Chondrocyte (in vitro differentiated cells): Measurements from ENCODE around the gene SOBP. TPM values are rescaled to one million over a fixed set of nuclear protein-coding genes. Genes with fewer than 3 reads are reported as not detected.
"Not testable (repeated sequence)": the region's sequence is repeated elsewhere in the genome, so short reads cannot be mapped to it uniquely, and the experiment has no call there.

ENCODE experiments used
- DNase-seq: peaks from one replicate; pipeline ENCODE4 v3.0.0; 2021; ENCODE audit warnings: mixed read lengths, low spot score
- H3K27ac Mint-ChIP-seq: one replicate; pipeline ENCODE4 v1.8.0; 2021; ENCODE audit warnings: mild to moderate bottlenecking, moderate library complexity, mixed read lengths; ENCODE audit not compliant: unreplicated experiment
- H3K27me3 Mint-ChIP-seq: 2 replicates; pipeline ENCODE4 v1.8.0; 2021; ENCODE audit warnings: low read depth, mixed read lengths
- H3K36me3 Mint-ChIP-seq: 2 replicates; pipeline ENCODE4 v1.8.0; 2021; ENCODE audit warnings: low read depth, mixed read lengths
- H3K4me1 Mint-ChIP-seq: 2 replicates; pipeline ENCODE4 v1.8.0; 2021; ENCODE audit warnings: low read depth, mild to moderate bottlenecking, mixed read lengths
- H3K4me3 Mint-ChIP-seq: one replicate; pipeline ENCODE4 v1.8.0; 2021; ENCODE audit warnings: mild to moderate bottlenecking, moderate library complexity, mixed read lengths; ENCODE audit not compliant: unreplicated experiment
- H3K9me3 Mint-ChIP-seq: 2 replicates; pipeline ENCODE4 v1.8.0; 2021; ENCODE audit warnings: low read depth, mixed read lengths
- total RNA-seq: library from RNA; stranded (reverse); gene quantifications from 3 replicates; pipeline ENCODE4 v1.2.1, GENCODE V29; 2021
- TF ChIP-seq, protein P1 (sequence below): fragments of 200-600 bp; sonication (generic); IDR thresholded peaks from 2 replicates; pipeline ENCODE4 v1.5.0; 2021; ENCODE audit warnings: antibody characterized with exemption, mild to moderate bottlenecking, moderate library complexity

Gene SOBP
- total RNA-seq, 1 donor from 2014 or later: 6.6 TPM

DNA sequence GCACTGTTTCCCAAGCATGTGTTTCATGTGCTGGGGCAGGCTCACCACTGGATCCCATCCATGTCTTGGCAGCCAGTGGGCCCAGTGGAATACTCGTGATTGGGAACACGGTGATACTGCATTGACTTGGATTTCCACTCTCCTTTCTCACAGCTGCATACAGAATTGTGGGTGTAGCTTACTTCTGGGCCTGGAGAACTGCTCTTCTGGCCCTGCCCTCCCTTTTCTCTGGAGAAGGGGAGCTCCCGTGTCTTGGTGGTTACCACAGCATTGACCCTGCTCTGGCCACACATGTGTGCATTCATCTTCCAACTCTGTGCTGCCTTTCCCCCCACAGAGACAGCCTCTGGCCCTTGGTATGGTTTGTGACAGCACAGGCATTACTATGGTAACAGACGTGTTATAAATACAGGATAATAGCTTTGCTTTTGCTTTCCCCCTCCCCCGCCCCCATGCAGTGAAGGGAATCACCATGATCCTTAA lies 21.6 kb downstream of the SOBP start:
- Mint-ChIP-seq H3K4me3 (no peak overlapping the region), H3K9me3 (peaks cover 9% of the 10 kb centered on the region), H3K4me1 (peaks cover 20% of the 10 kb centered on the region), H3K36me3 (peaks cover 10% of the 10 kb centered on the region), H3K27me3 (no peaks in the 10 kb centered on the region), H3K27ac (no peak overlapping the region)
- no peak for DNase-seq
- TF ChIP-seq, protein P1, sequence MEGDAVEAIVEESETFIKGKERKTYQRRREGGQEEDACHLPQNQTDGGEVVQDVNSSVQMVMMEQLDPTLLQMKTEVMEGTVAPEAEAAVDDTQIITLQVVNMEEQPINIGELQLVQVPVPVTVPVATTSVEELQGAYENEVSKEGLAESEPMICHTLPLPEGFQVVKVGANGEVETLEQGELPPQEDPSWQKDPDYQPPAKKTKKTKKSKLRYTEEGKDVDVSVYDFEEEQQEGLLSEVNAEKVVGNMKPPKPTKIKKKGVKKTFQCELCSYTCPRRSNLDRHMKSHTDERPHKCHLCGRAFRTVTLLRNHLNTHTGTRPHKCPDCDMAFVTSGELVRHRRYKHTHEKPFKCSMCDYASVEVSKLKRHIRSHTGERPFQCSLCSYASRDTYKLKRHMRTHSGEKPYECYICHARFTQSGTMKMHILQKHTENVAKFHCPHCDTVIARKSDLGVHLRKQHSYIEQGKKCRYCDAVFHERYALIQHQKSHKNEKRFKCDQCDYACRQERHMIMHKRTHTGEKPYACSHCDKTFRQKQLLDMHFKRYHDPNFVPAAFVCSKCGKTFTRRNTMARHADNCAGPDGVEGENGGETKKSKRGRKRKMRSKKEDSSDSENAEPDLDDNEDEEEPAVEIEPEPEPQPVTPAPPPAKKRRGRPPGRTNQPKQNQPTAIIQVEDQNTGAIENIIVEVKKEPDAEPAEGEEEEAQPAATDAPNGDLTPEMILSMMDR: no peak

DNA sequence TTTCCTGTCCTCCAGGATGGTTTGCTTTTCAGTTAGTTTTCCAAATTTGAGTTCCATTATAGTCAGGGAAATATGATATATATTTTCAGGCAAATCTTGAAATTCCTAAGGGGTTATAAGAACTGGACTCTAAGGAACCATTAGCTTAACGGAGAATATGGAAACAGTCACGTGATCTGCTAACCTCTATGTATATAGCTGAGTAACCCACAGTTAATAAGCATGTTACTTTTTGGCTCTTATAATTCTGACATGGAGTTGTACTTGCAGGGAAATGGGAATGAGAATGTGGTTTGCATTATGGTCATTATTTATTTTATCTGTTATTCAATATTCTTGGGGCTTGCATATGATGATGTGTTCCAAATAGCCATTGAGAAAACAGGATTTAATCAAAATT lies 23.3 kb downstream of the SOBP start:
- Mint-ChIP-seq H3K27ac (no peak overlapping the region), H3K4me3 (no peak overlapping the region), H3K4me1 (peaks cover 20% of the 10 kb centered on the region), H3K36me3 (peaks cover 15% of the 10 kb centered on the region), H3K9me3 (peaks cover 17% of the 10 kb centered on the region), H3K27me3 (no peaks in the 10 kb centered on the region)
- no peak for DNase-seq
- TF ChIP-seq, protein P1: no peak

DNA sequence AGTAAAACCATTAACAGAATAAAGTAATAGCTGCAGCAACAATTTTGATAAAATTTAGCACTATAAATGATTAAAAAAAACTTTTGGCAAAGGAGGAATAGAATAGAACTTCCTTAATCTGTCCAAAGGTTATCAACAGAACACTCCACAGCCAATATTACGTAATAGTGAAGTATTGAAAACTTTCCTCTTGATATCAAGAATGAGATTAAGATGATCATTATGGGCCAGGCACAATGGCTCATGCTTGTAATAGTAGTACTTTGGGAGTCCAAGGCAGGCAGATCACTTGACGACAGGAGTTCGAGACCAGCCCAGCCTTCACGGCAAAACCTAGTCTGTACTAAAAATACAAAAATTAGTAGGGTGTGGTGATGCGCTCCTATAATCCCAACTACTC lies 26.0 kb downstream of the SOBP start:
- TF ChIP-seq, protein P1: no peak

DNA sequence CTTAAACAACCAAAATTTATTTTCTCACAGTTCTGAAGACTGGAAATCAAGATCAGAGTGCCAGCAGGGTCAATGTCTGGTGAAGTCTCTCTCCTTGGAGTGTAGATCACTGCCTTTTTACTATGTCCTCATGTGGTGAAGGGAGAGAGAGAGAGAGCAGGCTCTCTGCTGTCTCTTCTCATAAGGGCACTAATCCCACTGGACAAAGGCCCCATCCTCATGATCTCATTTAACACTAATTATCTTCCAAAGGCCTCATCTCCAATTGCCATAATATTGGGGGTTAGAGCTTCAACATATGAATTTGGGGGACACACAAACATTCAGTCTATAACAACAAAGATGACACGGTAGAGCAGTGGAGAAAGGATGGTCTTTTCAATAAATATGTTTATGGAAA lies 27.4 kb downstream of the SOBP start:
- Mint-ChIP-seq H3K4me3 (no peak overlapping the region), H3K27ac (no peak overlapping the region), H3K27me3 (no peaks in the 10 kb centered on the region), H3K4me1 (peaks cover 5% of the 10 kb centered on the region), H3K9me3 (peaks cover 17% of the 10 kb centered on the region), H3K36me3 (peaks cover 15% of the 10 kb centered on the region)
- TF ChIP-seq, protein P1: no peak
- no peak for DNase-seq

More for the DNA sequence above, 26.0 kb downstream of the SOBP start:
- Mint-ChIP-seq H3K4me1 (peaks cover 5% of the 10 kb centered on the region), H3K9me3 (peaks cover 17% of the 10 kb centered on the region), H3K4me3 (no peak overlapping the region), H3K27ac (no peak overlapping the region), H3K36me3 (peaks cover 15% of the 10 kb centered on the region), H3K27me3 (no peaks in the 10 kb centered on the region)
- DNase-seq: no peak

DNA sequence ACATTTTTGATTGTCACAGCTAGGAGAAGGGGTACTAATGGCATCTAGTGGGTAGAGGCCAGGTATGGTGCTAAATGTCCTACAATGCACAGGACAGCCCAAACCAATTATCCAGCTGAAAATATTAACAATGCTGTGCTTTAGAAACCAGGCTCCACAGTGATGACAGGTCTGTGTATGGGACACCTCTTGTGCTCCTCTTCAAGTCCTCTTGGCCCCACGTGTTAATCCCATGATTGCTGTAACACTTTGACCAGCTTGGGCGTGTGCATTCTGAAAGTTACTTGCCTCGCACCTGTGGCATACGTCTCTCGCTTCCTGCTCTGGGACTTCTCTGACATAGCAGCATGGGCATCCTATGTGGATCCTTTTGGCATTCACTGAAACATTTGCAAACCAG lies 29.3 kb downstream of the SOBP start:
- DNase-seq, H3K27ac Mint-ChIP-seq, H3K4me3 Mint-ChIP-seq, H3K4me1 Mint-ChIP-seq, H3K27me3 Mint-ChIP-seq: not testable (repeated sequence)
- H3K9me3 Mint-ChIP-seq: peaks cover 17% of the 10 kb centered on the region
- H3K36me3 Mint-ChIP-seq: peaks cover 15% of the 10 kb centered on the region

DNA sequence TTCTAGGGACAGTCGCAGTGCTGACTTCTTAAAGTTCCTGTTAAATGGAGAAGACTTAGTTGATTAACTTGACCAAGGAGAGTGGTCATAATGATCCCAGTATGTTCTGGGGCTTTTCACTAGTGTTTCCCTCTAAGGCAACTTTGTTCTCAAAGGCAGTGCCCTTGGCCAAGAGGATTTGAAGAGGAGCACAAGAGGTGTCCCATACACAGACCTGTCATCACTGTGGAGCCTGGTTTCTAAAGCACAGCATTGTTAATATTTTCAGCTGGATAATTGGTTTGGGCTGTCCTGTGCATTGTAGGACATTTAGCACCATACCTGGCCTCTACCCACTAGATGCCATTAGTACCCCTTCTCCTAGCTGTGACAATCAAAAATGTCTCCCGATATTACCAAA lies 30.8 kb downstream of the SOBP start:
- not testable (repeated sequence) for H3K27ac Mint-ChIP-seq, DNase-seq, H3K9me3 Mint-ChIP-seq, H3K27me3 Mint-ChIP-seq, H3K4me3 Mint-ChIP-seq, H3K4me1 Mint-ChIP-seq, H3K36me3 Mint-ChIP-seq
